Measurements from ENCODE around the gene CFAP161.

The CFAP161 gene

GRCh38 chr15:81182031-81182755 lies 48.1 kb downstream of the CFAP161 start:
- DNase-seq (ENCODE audit: low read depth in 3 of 3, low spot score in 1 of 3): no peak

DNA sequence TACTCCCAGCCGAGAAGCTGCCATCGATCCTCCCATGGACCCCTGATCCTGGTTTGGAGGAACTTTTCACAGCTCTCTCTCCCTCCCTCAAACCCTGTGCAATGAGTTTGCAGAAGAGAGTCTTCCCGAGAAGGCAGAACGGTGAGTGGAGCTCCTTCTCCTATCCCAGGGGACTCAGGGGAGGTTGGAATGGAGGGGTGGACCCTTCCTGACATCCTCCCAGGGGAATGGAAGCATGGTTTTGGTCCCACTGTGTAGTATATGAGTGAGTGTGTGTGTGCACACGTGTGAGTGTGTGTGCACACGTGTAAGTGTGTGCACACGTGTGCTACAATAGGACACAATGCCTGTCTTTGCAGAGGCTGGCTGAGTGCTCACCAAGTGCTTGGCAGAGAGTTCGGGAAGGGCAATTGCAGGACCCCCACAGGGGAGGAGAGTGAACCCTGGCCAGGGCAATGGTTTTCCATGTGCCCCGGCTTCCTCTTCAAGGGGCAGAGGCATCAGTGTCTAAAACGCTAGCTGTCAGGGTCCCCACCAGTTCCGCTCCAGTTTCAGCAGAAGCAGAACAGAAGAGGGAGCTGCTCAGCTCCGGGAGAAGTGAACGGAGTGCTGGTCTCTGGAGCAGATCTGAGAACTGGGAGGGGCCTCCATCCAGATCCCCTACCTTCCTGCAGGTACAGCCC lies 48.8 kb downstream of the CFAP161 start:
- no peak for DNase-seq (ENCODE audit: low read depth in 3 of 3, low spot score in 1 of 3)

DNA sequence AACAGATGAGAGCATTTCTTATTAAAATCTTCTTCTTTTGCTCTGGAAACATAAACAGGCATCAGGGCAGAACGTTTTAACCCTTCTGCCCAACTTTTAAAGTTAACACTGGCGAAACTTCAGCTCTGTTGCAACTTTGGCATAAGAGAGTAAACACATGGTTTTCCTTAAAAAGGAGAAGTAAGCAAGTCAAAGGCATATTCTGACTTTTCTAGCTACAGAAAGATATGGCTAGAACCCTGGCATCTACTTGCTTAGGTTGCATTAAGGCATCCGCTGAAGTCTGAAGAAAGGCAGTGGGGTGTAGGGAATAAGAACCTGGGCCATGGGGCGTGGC lies 49.3 kb downstream of the CFAP161 start:
- no peak for DNase-seq (ENCODE audit: low read depth in 3 of 3, low spot score in 1 of 3)

- DNase-seq (ENCODE audit: low read depth in 3 of 3, low spot score in 1 of 3): no peak
Observed at GRCh38 chr15:81184188-81184587, 50.1 kb downstream of the CFAP161 start.

- no peak for DNase-seq (ENCODE audit: low read depth in 3 of 3, low spot score in 1 of 3)
Observed at GRCh38 chr15:81185631-81186295, 51.7 kb downstream of the CFAP161 start.

GRCh38 chr15:81188354-81188753 lies 54.3 kb downstream of the CFAP161 start:
- no peak for DNase-seq (ENCODE audit: low read depth in 3 of 3, low spot score in 1 of 3)

DNA sequence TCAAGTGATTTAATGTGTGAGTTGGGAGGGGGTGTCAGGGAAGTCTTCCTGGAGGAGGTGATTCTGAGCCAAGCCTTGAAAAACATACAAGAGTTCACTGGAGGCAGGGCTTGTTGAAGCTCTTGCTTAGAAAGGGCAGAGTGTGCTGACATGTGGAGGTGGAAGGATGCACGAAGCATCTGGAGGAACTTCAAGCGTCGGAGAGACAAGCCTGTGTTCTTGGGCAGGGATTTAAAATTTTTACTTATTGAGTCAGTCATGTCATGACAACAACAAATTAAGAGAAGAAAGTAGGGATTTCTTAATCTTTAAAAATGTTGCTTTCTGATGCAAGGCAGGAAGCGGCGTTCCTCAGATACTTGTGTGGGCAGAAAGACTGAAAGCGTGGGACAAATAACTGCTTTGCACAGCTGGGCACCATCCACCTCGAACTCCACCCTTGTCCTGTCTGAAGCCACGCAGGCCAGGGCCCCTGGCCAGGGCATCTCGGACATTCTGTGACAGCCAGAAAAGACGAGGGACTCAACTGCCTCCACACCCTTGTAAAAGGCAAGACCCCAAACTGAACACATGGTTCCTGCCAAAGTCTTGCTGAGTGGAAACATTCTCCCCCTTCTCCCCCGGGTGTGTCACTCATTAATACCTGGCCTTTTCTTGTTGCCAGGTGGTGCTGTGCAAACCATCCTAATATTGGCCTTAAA lies 55.7 kb downstream of the CFAP161 start:
- DNase-seq (ENCODE audit: low read depth in 3 of 3, low spot score in 1 of 3): no peak

GRCh38 chr15:81190922-81191507 lies 56.9 kb downstream of the CFAP161 start:
- DNase-seq (ENCODE audit: low read depth in 3 of 3, low spot score in 1 of 3): no peak

DNA sequence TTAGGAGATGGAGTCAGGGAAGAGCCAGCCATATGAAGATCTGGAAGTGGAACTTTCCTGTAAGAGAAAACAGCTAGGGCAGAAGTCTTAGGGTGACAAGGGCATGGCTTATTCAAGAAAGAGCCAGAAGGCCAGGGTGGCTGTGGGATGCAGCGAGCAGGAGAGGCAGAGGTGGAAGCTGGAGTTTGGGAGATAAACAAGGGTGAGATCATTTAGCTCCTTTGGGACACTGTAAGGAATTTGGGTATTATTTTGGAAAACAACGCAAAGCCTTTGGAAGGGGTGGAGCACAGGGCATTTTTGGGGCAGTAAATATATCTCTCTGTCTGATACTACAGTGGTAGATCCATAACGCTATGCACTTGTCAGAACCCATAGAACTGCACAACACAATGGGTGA lies 57.6 kb downstream of the CFAP161 start:
- no peak for DNase-seq (ENCODE audit: low read depth in 3 of 3, low spot score in 1 of 3)

DNA sequence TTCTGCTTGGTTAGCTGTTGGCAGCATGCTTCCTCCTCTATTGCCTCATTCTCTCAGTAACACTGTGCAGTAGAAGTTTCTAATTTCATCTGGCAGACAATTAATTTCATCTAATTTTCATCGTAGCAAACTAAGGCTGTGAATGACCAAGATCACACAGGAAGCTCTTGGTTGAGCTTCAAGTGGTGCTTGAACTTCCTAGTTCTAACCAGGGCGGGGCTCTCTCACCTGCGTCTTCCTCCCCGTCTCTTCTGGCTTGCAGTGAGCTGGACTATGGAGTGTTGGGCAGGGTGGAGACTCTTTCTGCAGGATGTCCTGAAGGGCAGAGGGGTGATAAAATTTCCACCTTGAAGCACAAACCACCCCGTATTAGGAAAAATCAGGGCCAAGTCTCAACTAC lies 60.7 kb downstream of the CFAP161 start:
- DNase-seq (ENCODE audit: low read depth in 3 of 3, low spot score in 1 of 3): no peak

DNA sequence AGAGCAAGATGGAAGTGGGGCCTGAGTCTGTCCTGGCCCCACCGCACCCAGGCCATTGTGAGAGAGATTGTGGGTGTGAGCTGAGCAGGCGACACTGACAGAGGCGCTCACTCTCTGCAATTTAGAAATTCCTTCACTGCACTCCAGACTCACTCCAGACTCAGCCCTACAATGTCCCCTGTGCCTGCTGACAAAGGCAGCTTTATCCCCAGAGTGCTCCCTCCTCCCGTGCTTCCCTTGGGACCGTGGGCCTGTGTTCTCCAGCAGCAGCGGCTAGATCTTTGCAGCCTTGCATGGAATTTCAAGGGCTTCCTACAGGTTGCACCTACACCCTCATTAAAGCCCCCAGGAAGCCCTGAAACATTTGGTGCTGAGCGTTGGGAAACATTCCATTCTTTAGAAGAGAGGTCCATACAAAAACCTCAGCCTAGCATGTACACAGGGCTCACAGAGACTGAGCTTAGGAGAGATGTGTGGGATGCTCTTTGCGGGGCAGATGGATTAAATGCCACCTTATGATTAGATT lies 61.3 kb downstream of the CFAP161 start:
- DNase-seq (ENCODE audit: low read depth in 3 of 3, low spot score in 1 of 3): no peak

DNA sequence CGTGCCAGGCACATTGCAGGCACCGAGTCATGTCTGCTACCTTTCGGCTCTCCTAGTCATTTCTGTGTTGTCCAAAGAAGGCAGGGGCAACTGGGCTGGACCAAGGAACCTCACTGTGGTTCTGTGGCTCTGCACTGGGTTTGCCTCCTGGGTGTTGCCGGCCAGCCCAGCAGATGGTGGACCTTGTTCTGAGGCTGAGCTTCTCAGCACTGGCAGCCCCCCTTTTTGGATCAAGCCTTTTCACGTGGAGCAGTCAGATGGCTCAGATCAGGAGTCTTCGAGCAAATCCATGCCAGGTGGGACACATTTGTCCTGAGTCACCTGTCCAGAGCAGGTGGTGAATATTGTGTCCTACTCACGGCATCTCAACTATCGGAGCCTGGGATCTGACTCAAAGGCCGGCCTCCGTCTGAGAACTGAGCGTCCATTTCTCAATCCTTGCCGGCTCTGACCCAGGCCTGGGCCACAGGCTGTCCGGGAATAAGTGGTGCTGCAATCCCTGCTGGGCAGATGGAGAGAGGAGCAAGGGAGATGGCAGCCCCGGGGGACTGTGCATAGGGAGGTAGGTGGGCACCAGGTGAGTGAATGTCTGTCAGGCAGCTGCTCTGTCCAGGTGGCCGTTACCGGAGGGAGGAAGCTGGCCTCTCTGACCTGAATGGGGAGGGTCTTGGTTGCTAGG lies 62.6 kb downstream of the CFAP161 start, which contains the start of gene IL16:
TSS of gene IL16 (plus strand) at position 304 of the 679 bp plus-strand sequence. CDS start 28,521 bp downstream, outside the sequence.
- no peak for DNase-seq (ENCODE audit: low read depth in 3 of 3, low spot score in 1 of 3)

- no peak for DNase-seq (ENCODE audit: low read depth in 3 of 3, low spot score in 1 of 3)
Observed at GRCh38 chr15:81197255-81197630, 63.2 kb downstream of the CFAP161 start.

GRCh38 chr15:81197688-81198281 lies 63.7 kb downstream of the CFAP161 start:
- no peak for DNase-seq (ENCODE audit: low read depth in 3 of 3, low spot score in 1 of 3)

Data from stimulated activated CD4-positive, alpha-beta T cell treated with anti-CD3 and anti-CD28 coated beads, TNF-alpha, amount 100 ng/mL, for 1 hour (primary cell).